ENCODE data around the gene SLC15A1.
"Not testable (repeated sequence)": the region's sequence is repeated elsewhere in the genome, so short reads cannot be mapped to it uniquely, and the experiment has no call there.

The SLC15A1 gene

DNA sequence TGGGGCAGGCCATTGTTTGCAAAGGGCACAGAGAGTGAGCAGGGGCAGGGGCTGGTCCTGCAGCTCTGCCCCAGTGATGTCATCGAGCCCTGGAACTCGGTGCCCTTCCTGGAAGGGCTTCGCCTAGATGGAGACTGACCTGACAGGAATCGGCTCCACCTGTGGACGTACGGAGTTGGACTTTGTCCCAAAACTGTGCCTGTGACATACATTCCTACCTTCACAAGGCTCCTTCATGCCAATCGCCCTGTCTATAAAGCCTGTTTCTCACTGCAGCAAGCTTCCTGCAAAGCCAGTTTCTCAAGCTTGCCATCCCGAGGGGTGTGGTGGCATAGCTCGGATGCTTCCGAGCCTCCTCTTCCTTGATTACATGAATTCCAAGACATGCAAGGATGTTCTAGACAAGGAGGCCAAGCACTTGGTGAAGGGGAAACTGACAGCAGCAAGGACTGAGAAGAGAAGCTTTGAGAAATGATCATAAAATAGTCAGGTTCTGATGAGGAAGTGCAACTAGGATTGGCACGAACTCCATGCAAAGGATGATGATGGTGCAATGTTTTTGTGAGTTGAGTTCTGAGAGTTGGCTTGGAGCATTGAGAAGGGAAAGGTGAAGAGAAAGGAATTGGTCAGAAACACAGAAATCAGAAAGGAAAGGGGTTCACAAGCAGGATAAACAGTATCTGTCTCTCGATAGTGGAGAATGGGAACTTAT lies 101.9 kb downstream of the SLC15A1 start:
- Histone ChIP-seq H3K9me3 (ENCODE audit: insufficient read depth, low read length) (no peaks in the 10 kb centered on the region), H3K9ac (ENCODE audit: insufficient read length, low read depth) (no peak overlapping the region), H3K27me3 (ENCODE audit: insufficient read depth, insufficient read length) (no peaks in the 10 kb centered on the region), H3K36me3 (ENCODE audit: insufficient read depth, insufficient read length, low read length) (no peaks in the 10 kb centered on the region), H3K4me1 (ENCODE audit: insufficient read depth, insufficient read length) (no peaks in the 10 kb centered on the region), H3K4me3 (ENCODE audit: insufficient read length, low read depth) (no peak overlapping the region)
- TF ChIP-seq YY1 (IDR thresholded peaks at IDR 0.05; ENCODE audit: insufficient read depth, insufficient read length) (no peak), SUZ12 (IDR thresholded peaks at IDR 0.05; ENCODE audit: extremely low read depth, insufficient read depth, insufficient read length) (no peak), ZNF274 (IDR thresholded peaks at IDR 0.05; ENCODE audit: low read depth, low read length) (no peak)
- no peak for DNase-seq (ENCODE audit: low read depth, low spot score)

DNA sequence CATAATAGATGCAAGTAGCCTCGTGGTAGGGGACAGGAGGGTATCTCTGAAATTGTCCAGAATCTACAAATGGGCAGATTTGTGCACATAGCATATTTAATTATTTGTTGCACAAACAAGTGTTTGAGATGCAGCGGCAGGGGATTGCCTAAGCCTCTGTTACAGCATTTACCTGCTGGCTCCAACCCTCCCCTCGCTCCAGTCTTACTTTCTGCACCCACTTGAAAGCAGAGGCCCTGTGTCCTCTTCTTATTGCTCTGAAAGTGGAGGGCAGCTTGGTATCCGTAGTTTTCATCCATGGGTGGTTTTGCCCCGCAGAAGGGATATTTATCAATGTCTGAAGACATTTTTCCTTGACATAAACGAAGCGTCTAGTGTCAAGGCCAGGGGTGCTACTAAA lies 102.6 kb downstream of the SLC15A1 start:
- Histone ChIP-seq H3K4me1 (ENCODE audit: insufficient read depth, insufficient read length) (no peaks in the 10 kb centered on the region), H3K9ac (ENCODE audit: insufficient read length, low read depth) (no peak overlapping the region), H3K36me3 (ENCODE audit: insufficient read depth, insufficient read length, low read length) (no peaks in the 10 kb centered on the region), H3K27me3 (ENCODE audit: insufficient read depth, insufficient read length) (no peaks in the 10 kb centered on the region), H3K9me3 (ENCODE audit: insufficient read depth, low read length) (no peaks in the 10 kb centered on the region), H3K4me3 (ENCODE audit: insufficient read length, low read depth) (no peak overlapping the region)
- DNase-seq (ENCODE audit: low read depth, low spot score), result no peak
- TF ChIP-seq ZNF274 (IDR thresholded peaks at IDR 0.05; ENCODE audit: low read depth, low read length) (no peak), YY1 (IDR thresholded peaks at IDR 0.05; ENCODE audit: insufficient read depth, insufficient read length) (no peak)

DNA sequence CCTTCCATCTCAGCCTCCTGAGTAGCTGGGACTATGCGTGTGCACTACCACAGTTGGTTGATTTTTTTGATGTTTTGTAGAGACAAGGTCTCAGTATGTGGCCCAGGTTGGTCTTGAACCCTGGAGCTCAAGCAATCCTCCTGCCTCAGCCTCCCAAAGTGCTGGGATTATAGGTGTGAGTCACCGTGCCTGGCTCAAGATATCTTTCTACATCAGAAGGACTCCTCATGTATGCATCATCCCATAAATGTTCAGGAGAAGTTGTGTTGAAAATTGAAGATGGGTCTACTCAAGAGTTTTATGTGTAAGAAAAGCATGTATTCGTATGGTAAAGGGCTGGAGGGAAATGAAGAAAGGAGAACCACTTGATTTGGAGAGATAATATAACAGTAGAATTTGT lies 103.8 kb downstream of the SLC15A1 start:
- no peaks in the 10 kb centered on the region for H3K36me3 ChIP-seq (ENCODE audit: insufficient read depth, insufficient read length, low read length)
- H3K4me3 ChIP-seq (ENCODE audit: insufficient read length, low read depth), result no peak overlapping the region
- no peaks in the 10 kb centered on the region for H3K27me3 ChIP-seq (ENCODE audit: insufficient read depth, insufficient read length)
- no peak for DNase-seq (ENCODE audit: low read depth, low spot score)
- no peaks in the 10 kb centered on the region for H3K9me3 ChIP-seq (ENCODE audit: insufficient read depth, low read length)
- H3K9ac ChIP-seq (ENCODE audit: insufficient read length, low read depth), result no peak overlapping the region
- H3K4me1 ChIP-seq (ENCODE audit: insufficient read depth, insufficient read length), result no peaks in the 10 kb centered on the region
- no peak for TF ChIP-seq ZNF274 (IDR thresholded peaks at IDR 0.05; ENCODE audit: low read depth, low read length)
- no peak for TF ChIP-seq SUZ12 (IDR thresholded peaks at IDR 0.05; ENCODE audit: extremely low read depth, insufficient read depth, insufficient read length)
- TF ChIP-seq YY1 (IDR thresholded peaks at IDR 0.05; ENCODE audit: insufficient read depth, insufficient read length), result no peak

DNA sequence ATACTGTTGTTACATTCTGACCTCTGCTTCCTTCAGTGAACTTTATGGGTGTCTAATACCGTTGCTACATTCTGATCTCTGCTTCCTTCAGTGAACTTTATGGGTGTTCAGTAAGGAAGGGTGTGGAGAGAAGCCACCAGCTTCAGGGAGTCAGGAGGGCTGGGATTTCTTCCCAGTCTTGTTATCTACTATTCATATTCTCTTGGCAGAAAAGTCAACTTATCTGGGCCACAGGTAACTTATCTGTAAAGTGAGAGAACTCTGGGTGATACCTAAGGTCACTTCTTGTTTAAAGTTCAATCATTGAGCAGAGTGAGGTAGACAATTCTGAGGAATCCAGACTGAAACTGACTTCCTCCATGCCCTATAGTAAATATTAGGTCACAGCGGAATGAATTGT lies 104.3 kb downstream of the SLC15A1 start:
- Histone ChIP-seq H3K4me3 (ENCODE audit: insufficient read length, low read depth) (no peak overlapping the region), H3K4me1 (ENCODE audit: insufficient read depth, insufficient read length) (no peaks in the 10 kb centered on the region)

DNA sequence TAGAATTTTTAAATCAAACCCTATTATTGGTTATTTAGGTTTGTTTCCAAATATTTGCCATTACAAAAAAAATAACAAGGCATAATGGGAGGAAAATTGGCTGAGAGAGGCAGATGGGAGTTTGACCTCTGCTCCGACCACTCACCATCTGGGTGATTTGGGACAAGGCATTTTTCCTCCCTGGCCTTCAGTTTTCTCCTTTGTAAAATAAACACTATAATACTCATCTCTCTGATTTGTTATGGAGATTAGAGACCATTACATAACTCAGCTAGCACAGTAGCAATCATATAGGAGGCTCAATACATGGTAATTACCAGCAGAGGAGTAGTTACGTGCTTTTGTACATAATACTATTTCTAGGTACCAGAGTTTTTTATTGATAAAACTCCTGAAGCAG lies 105.4 kb downstream of the SLC15A1 start:
- TF ChIP-seq ZNF274 (IDR thresholded peaks at IDR 0.05; ENCODE audit: low read depth, low read length), result no peak
- TF ChIP-seq YY1 (IDR thresholded peaks at IDR 0.05; ENCODE audit: insufficient read depth, insufficient read length), result no peak
- no peak for TF ChIP-seq SUZ12 (IDR thresholded peaks at IDR 0.05; ENCODE audit: extremely low read depth, insufficient read depth, insufficient read length)
- no peaks in the 10 kb centered on the region for H3K36me3 ChIP-seq (ENCODE audit: insufficient read depth, insufficient read length, low read length)
- H3K27me3 ChIP-seq (ENCODE audit: insufficient read depth, insufficient read length), result no peaks in the 10 kb centered on the region
- no peak overlapping the region for H3K4me3 ChIP-seq (ENCODE audit: insufficient read length, low read depth)
- H3K9me3 ChIP-seq (ENCODE audit: insufficient read depth, low read length), result no peaks in the 10 kb centered on the region
- DNase-seq (ENCODE audit: low read depth, low spot score), result no peak
- no peak overlapping the region for H3K9ac ChIP-seq (ENCODE audit: insufficient read length, low read depth)
- no peaks in the 10 kb centered on the region for H3K4me1 ChIP-seq (ENCODE audit: insufficient read depth, insufficient read length)

More for the DNA sequence above, 104.3 kb downstream of the SLC15A1 start:
- TF ChIP-seq YY1 (IDR thresholded peaks at IDR 0.05; ENCODE audit: insufficient read depth, insufficient read length) (no peak), ZNF274 (IDR thresholded peaks at IDR 0.05; ENCODE audit: low read depth, low read length) (no peak), SUZ12 (IDR thresholded peaks at IDR 0.05; ENCODE audit: extremely low read depth, insufficient read depth, insufficient read length) (no peak)
- Histone ChIP-seq H3K27me3 (ENCODE audit: insufficient read depth, insufficient read length) (no peaks in the 10 kb centered on the region), H3K36me3 (ENCODE audit: insufficient read depth, insufficient read length, low read length) (no peaks in the 10 kb centered on the region), H3K9ac (ENCODE audit: insufficient read length, low read depth) (no peak overlapping the region), H3K9me3 (ENCODE audit: insufficient read depth, low read length) (no peaks in the 10 kb centered on the region)
- DNase-seq (ENCODE audit: low read depth, low spot score), result no peak

DNA sequence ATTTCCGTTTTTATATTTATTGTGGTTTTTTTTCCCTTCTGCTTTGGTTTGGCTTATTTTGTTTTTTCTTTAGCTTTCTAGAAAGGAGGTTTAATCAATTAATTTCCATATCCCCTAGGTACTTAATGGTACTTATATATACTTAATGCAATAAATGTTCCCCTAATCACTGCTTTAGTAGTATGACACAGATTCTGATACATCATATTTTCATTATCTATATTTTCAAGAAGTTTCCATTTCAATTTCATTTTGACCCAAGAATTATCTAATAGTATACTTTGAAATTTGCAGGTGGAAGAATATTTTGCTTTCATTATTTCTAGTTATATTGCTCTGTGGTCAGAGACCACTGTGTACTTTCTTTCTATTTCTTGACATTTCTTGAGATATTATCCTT lies 109.0 kb downstream of the SLC15A1 start:
- DNase-seq (ENCODE audit: low read depth, low spot score), result no peak
- Histone ChIP-seq H3K27me3 (ENCODE audit: insufficient read depth, insufficient read length) (no peaks in the 10 kb centered on the region), H3K4me1 (ENCODE audit: insufficient read depth, insufficient read length) (no peaks in the 10 kb centered on the region), H3K4me3 (ENCODE audit: insufficient read length, low read depth) (no peak overlapping the region), H3K9me3 (ENCODE audit: insufficient read depth, low read length) (no peaks in the 10 kb centered on the region), H3K36me3 (ENCODE audit: insufficient read depth, insufficient read length, low read length) (no peaks in the 10 kb centered on the region), H3K9ac (ENCODE audit: insufficient read length, low read depth) (no peak overlapping the region)
- TF ChIP-seq SUZ12 (IDR thresholded peaks at IDR 0.05; ENCODE audit: extremely low read depth, insufficient read depth, insufficient read length), result no peak
- no peak for TF ChIP-seq YY1 (IDR thresholded peaks at IDR 0.05; ENCODE audit: insufficient read depth, insufficient read length)
- TF ChIP-seq ZNF274 (IDR thresholded peaks at IDR 0.05; ENCODE audit: low read depth, low read length), result no peak

DNA sequence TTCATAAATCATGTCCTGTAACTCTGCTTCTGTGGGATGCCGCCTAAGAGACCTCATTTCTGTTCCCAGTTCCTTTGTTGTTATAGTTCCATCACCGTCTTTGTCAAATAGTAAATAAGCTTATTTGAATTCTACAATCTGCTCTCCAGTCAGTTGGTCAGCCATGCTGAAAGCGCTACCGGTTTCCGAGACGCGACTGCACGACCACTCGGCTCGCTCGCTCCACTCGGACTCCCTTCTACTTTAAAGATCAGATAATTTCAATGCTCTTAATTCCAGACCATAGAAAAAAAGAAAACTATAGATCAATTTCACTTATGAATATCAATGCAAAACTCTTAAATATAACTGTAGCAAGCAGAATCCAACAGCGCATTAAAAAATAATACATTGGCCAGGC lies 111.4 kb downstream of the SLC15A1 start:
- no peak for DNase-seq (ENCODE audit: low read depth, low spot score)
- Histone ChIP-seq H3K27me3 (ENCODE audit: insufficient read depth, insufficient read length) (no peaks in the 10 kb centered on the region), H3K4me1 (ENCODE audit: insufficient read depth, insufficient read length) (no peaks in the 10 kb centered on the region), H3K4me3 (ENCODE audit: insufficient read length, low read depth) (no peak overlapping the region), H3K9ac (ENCODE audit: insufficient read length, low read depth) (no peak overlapping the region), H3K36me3 (ENCODE audit: insufficient read depth, insufficient read length, low read length) (no peaks in the 10 kb centered on the region), H3K9me3 (ENCODE audit: insufficient read depth, low read length) (no peaks in the 10 kb centered on the region)
- TF ChIP-seq ZNF274 (IDR thresholded peaks at IDR 0.05; ENCODE audit: low read depth, low read length) (no peak), SUZ12 (IDR thresholded peaks at IDR 0.05; ENCODE audit: extremely low read depth, insufficient read depth, insufficient read length) (no peak), YY1 (IDR thresholded peaks at IDR 0.05; ENCODE audit: insufficient read depth, insufficient read length) (no peak)

DNA sequence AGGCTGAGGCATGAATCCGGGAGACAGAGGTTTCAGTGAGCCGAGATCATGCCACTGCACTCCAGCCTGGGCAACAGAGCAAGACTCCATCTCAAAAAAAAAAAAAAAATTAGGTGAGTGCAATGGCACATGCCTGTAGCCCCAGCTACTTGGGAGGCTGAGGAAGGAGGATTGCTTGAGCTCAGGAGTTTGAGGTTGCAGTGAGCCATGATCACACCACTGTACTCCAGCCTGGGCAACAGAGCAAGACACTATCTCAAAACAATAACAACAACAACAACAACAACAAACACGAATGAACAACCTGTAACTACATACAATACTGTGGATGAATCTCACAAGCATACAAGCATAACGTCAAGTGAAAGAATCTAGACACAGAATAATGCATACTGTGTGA lies 112.7 kb downstream of the SLC15A1 start:
- not testable (repeated sequence) for H3K4me1 ChIP-seq (ENCODE audit: insufficient read depth, insufficient read length)

DNA sequence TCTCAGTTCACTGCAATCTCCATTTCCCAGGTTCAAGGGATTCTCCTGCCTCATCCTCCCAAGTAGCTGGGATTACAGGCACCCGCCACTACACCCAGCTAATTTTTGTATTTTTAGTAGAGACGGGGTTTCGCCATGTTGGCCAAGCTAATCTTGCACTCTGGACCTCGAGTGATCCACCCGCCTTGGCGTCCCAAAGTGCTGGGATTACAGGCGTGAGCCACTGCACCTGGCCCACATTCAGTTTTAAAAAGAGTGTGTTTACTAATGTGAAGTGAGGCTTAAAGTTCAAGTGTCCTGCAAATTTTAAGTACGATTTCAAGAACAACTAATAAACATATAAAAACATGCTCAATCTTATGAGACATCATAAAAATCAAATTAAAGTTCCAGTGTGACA lies 114.1 kb downstream of the SLC15A1 start:
- not testable (repeated sequence) for H3K36me3 ChIP-seq (ENCODE audit: insufficient read depth, insufficient read length, low read length); H3K4me1 ChIP-seq (ENCODE audit: insufficient read depth, insufficient read length); H3K4me3 ChIP-seq (ENCODE audit: insufficient read length, low read depth); H3K27me3 ChIP-seq (ENCODE audit: insufficient read depth, insufficient read length); H3K9me3 ChIP-seq (ENCODE audit: insufficient read depth, low read length); DNase-seq (ENCODE audit: low read depth, low spot score); H3K9ac ChIP-seq (ENCODE audit: insufficient read length, low read depth)

More for the DNA sequence above, 112.7 kb downstream of the SLC15A1 start:
- H3K27me3 ChIP-seq (ENCODE audit: insufficient read depth, insufficient read length); H3K9me3 ChIP-seq (ENCODE audit: insufficient read depth, low read length); H3K36me3 ChIP-seq (ENCODE audit: insufficient read depth, insufficient read length, low read length); H3K9ac ChIP-seq (ENCODE audit: insufficient read length, low read depth); DNase-seq (ENCODE audit: low read depth, low spot score); H3K4me3 ChIP-seq (ENCODE audit: insufficient read length, low read depth): not testable (repeated sequence)

All from NT2/D1 (cell line).